Endothelial cell of umbilical vein (primary cell): ENCODE measurements around the gene REEP5.

ENCODE experiments used
- CTCF ChIP-seq, 2 donors: IDR thresholded peaks; 1 replicate in 1 of 2; 2 replicates in 1 of 2; pipeline ENCODE4 v1.5.1; 2011; ENCODE audit warnings: low read length in 2 of 2, mild to moderate bottlenecking in 2 of 2, moderate library complexity in 2 of 2, control low read depth in 1 of 2, inconsistent platforms in 1 of 2, low read depth in 1 of 2; ENCODE audit not compliant: insufficient read depth in 1 of 2; ENCODE audit errors: extremely low read depth in 1 of 2
- EZH2 ChIP-seq: IDR thresholded peaks from 2 replicates; pipeline ENCODE4 v1.6.1; 2012; ENCODE audit warnings: borderline replicate concordance, low read depth, mild to moderate bottlenecking, moderate library complexity, low read length, inconsistent platforms; ENCODE audit not compliant: severe bottlenecking
- JUN ChIP-seq: IDR thresholded peaks from 2 replicates; pipeline ENCODE4 v1.6.1; 2011; ENCODE audit warnings: borderline replicate concordance, low read depth; ENCODE audit not compliant: insufficient read length, insufficient read depth
- POLR2A ChIP-seq: IDR thresholded peaks from 2 replicates; pipeline ENCODE4 v1.6.1; 2012; ENCODE audit warnings: low read depth, mild to moderate bottlenecking, control low read depth, low read length
- POLR2AphosphoS5 ChIP-seq: IDR thresholded peaks from 2 replicates; pipeline ENCODE4 v1.6.1; 2012; ENCODE audit warnings: low read depth, mild to moderate bottlenecking, control low read depth, low read length, moderate library complexity; ENCODE audit not compliant: insufficient read depth

DNA sequence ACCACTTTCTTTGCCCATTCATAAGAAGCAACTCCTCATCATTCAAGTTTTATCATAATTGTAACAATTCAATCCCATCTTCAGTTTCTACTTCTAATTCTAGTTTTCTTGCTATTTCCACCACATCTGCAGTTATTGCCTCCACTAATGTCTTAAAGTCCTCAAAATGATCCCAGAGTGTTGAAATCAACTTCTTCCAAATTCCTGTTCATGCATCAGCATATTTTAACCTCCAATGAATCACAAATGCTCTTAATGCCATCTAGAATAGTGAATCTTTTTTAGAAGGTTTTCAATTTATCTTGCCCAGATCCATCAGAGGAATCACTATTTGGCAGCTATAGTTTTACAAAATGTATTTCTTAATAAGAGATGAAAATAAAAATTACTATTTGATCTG is 64.2 kb downstream of the REEP5 start:
- no peak for TF ChIP-seq CTCF (IDR thresholded peaks at IDR 0.05; ENCODE audit: extremely low read depth in 1 of 2, insufficient read depth in 1 of 2, low read depth in 1 of 2, low read length in 2 of 2)
- TF ChIP-seq POLR2A, result no peak
- TF ChIP-seq EZH2, result no peak
- TF ChIP-seq JUN, result no peak
- no peak for TF ChIP-seq POLR2AphosphoS5
